Large intestine (tissue), 12 donors: ENCODE data around the gene CXCL1. TPM values are rescaled to one million over a fixed set of nuclear protein-coding genes. Genes with fewer than 3 reads are reported as not detected.

ENCODE experiments used
- DNase-seq, 2 donors: peaks; one replicate each; pipeline versions ENCODE4 v3.0.0 to v3.0.0-alpha.2; 2013
- H3K27ac ChIP-seq: one replicate; pipeline ENCODE4 v1.5.1; 2013; ENCODE audit warnings: low read length
- H3K27me3 ChIP-seq: 2 replicates; pipeline ENCODE4 v1.6.1; 2013; ENCODE audit warnings: low read length; ENCODE audit not compliant: control insufficient read depth, insufficient read depth
- H3K36me3 ChIP-seq: 2 replicates; pipeline ENCODE4 v1.6.1; 2013; ENCODE audit warnings: low read length; ENCODE audit not compliant: control insufficient read depth, insufficient read depth
- H3K4me1 ChIP-seq: one replicate; pipeline ENCODE4 v1.6.1; 2013; ENCODE audit warnings: low read length; ENCODE audit not compliant: control insufficient read depth, insufficient read depth
- H3K4me3 ChIP-seq: one replicate; pipeline ENCODE4 v1.5.1; 2013; ENCODE audit warnings: low read length
- H3K9me3 ChIP-seq: one replicate; pipeline ENCODE4 v1.6.1; 2013; ENCODE audit warnings: mild to moderate bottlenecking, low read depth, low read length, moderate library complexity; ENCODE audit not compliant: control insufficient read depth
- WGBS: methylation state at CpG from one replicate; pipeline ENCODE4 v1.1.5; 2013; ENCODE audit warnings: low lambda C conversion rate; ENCODE audit not compliant: insufficient coverage; 5-methylcytosine and 5-hydroxymethylcytosine counted together
- long read RNA-seq, 11 donors: transcript quantifications; one replicate each; lab custom pipeline, GENCODE V29; 2026
- polyA plus RNA-seq: library from polyadenylated mRNA; unstranded; fragments of 120-200 nt; gene quantifications from one replicate; pipeline ENCODE4 v1.2.1, GENCODE V29; 2013

Gene CXCL1
- 4.3 TPM for polyA plus RNA-seq
- long read RNA-seq, donor 1, partial matches to known transcripts: 0 of 3 reads
- long read RNA-seq, donor 1, other reads (novel, unspliced or antisense): 0 of 3 reads
- long read RNA-seq, donor 2, partial matches to known transcripts: 0 of 4 reads
- long read RNA-seq, donor 2, other reads (novel, unspliced or antisense): 0 of 4 reads
- long read RNA-seq, donor 3, partial matches to known transcripts: 0 of 2 reads
- long read RNA-seq, donor 3, other reads (novel, unspliced or antisense): 0 of 2 reads
- long read RNA-seq, donor 4, partial matches to known transcripts: 0 of 1 reads
- long read RNA-seq, donor 4, other reads (novel, unspliced or antisense): 0 of 1 reads
- long read RNA-seq, donor 5, partial matches to known transcripts: 0 of 3 reads
- long read RNA-seq, donor 5, other reads (novel, unspliced or antisense): 0 of 3 reads
- long read RNA-seq, donor 6, partial matches to known transcripts: 0 of 2 reads
- long read RNA-seq, donor 6, other reads (novel, unspliced or antisense): 0 of 2 reads
- long read RNA-seq, donor 7, partial matches to known transcripts: 0 of 1 reads
- long read RNA-seq, donor 7, other reads (novel, unspliced or antisense): 0 of 1 reads
- long read RNA-seq, donor 8, partial matches to known transcripts: 0 of 4 reads
- long read RNA-seq, donor 8, other reads (novel, unspliced or antisense): 0 of 4 reads
- long read RNA-seq, donor 9, partial matches to known transcripts: 0 of 2 reads
- long read RNA-seq, donor 9, other reads (novel, unspliced or antisense): 0 of 2 reads
- long read RNA-seq, donor 10, partial matches to known transcripts: 0 of 2 reads
- long read RNA-seq, donor 10, other reads (novel, unspliced or antisense): 0 of 2 reads
- long read RNA-seq, donor 11, partial matches to known transcripts: 0 of 1 reads
- long read RNA-seq, donor 11, other reads (novel, unspliced or antisense): 0 of 1 reads

DNA sequence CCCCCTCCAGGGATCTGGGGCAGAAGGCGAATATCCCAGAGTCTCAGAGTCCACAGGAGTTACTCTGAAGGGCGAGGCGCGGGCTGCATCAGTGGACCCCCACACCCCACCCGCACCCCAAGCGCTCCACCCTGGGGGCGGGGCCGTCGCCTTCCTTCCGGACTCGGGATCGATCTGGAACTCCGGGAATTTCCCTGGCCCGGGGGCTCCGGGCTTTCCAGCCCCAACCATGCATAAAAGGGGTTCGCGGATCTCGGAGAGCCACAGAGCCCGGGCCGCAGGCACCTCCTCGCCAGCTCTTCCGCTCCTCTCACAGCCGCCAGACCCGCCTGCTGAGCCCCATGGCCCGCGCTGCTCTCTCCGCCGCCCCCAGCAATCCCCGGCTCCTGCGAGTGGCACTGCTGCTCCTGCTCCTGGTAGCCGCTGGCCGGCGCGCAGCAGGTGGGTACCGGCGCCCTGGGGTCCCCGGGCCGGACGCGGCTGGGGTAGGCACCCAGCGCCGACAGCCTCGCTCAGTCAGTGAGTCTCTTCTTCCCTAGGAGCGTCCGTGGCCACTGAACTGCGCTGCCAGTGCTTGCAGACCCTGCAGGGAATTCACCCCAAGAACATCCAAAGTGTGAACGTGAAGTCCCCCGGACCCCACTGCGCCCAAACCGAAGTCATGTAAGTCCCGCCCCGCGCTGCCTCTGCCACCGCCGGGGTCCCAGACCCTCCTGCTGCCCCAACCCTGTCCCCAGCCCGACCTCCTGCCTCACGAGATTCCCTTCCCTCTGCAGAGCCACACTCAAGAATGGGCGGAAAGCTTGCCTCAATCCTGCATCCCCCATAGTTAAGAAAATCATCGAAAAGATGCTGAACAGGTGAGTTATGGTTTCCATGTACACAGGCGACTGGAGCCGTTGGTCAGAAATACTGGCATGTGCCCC, at the start of gene CXCL1:
TSS of gene CXCL1 (plus strand) at position 264 of the 926 bp plus-strand sequence. CDS start at position 342, 78 bp downstream.
- DNase-seq: peak in 1 of 2 donors; percentile 75
- H3K27ac ChIP-seq: peak within 1 kb of the TSS; percentile 71

DNA sequence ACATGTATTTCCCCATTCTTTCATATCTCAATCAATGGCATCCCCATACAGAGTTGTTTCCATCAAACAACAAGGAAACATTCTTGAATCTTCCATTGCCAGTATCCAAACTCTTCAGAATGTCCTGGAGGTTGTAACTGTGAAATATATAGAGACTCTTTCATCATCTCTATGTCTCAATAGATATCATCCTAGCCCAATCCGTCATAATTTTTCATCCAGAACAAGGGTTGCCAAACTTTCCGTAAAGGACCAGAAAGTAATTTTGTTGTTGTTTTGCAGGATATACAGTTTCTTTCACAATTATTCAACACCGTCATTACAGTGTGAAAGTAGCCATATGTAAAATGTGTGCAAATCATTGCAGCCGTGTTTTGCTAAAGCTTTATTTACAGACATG, 47.9 kb upstream of the CXCL1 start:
- Histone ChIP-seq H3K36me3 (no peaks in the 10 kb centered on the region), H3K9me3 (no peaks in the 10 kb centered on the region), H3K27me3 (no peaks in the 10 kb centered on the region), H3K27ac (no peak overlapping the region), H3K4me1 (no peaks in the 10 kb centered on the region), H3K4me3 (no peak overlapping the region)
- 80% methylated on average over 1 of the region's 4 CpGs for WGBS
- no peak for DNase-seq

More for the DNA sequence above, at the start of gene CXCL1:
- no CpG with 5 or more reads among the region's 61 CpGs for WGBS
- H3K36me3 ChIP-seq: no peaks in the 10 kb centered on the region
- H3K9me3 ChIP-seq: no peaks in the 10 kb centered on the region
- H3K4me3 ChIP-seq: peak within 1 kb of the TSS; percentile 74
- H3K4me1 ChIP-seq: no peaks in the 10 kb centered on the region
- H3K27me3 ChIP-seq: no peaks in the 10 kb centered on the region

- Histone ChIP-seq H3K4me1 (no peaks in the 10 kb centered on the region), H3K9me3 (no peaks in the 10 kb centered on the region), H3K4me3 (no peak overlapping the region), H3K36me3 (no peaks in the 10 kb centered on the region), H3K27ac (no peak overlapping the region), H3K27me3 (no peaks in the 10 kb centered on the region)
- no peak for DNase-seq
- 100% methylated on average over 1 of the region's 3 CpGs for WGBS
Observed at GRCh38 chr4:73822389-73822788, 46.8 kb upstream of the CXCL1 start.

DNA sequence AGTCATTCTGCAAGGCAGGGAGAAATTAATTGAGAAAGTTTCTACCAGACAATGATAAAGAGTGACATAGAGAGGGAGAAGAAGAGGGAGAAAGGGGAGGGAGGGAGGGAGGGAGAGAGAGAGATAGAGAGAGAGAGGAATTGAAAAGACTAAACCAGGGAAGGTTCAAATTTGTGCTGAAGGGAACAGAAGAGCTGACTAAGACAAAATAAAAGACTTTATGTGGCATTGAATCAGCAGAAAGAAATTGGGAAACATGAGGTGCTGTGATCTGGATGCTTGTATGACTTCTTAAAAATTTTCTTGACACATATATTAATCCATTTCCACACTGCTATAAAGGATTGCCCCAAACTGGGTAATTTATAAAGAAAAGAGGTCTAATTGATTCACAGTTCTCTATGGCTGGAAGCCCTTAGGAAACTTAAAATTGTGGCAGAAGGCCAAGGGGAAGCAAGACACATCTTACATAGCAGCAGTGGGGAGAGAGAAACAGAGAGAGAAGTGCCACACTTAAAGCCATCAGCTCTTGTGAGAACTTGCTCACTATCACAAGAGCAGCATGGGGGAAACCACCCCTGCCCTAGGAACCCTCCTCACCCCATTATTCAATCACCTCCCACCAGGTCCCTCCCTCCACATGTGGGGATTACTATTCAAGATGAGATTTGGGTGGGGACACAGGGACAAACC, 46.2 kb upstream of the CXCL1 start:
- DNase-seq: no peak
- no peak overlapping the region for H3K4me3 ChIP-seq
- H3K36me3 ChIP-seq: no peaks in the 10 kb centered on the region
- H3K4me1 ChIP-seq: no peaks in the 10 kb centered on the region
- no peaks in the 10 kb centered on the region for H3K9me3 ChIP-seq
- H3K27me3 ChIP-seq: no peaks in the 10 kb centered on the region
- H3K27ac ChIP-seq: no peak overlapping the region

DNA sequence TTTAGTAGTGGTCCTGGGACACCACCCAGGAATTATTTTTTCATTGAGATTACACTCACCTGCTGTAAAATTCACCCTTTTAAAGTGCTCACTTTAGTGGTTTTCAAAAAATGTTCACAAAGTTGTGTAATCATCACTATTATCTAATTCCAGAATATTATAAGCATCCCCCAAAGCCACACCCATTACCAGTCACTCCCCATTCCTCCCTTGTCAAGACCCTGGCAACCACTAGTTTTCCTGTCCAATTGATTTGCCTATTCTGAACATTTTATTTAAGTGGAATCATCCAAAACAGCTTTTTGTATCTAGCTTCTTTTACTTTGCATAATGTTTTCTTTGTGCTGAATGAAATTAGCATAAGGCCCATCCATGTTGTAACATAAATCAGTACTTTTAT, 45.4 kb upstream of the CXCL1 start:
- no peaks in the 10 kb centered on the region for H3K36me3 ChIP-seq
- H3K4me3 ChIP-seq: no peak overlapping the region
- no peak overlapping the region for H3K27ac ChIP-seq
- H3K27me3 ChIP-seq: no peaks in the 10 kb centered on the region
- no peaks in the 10 kb centered on the region for H3K4me1 ChIP-seq
- H3K9me3 ChIP-seq: no peaks in the 10 kb centered on the region
- DNase-seq: no peak

DNA sequence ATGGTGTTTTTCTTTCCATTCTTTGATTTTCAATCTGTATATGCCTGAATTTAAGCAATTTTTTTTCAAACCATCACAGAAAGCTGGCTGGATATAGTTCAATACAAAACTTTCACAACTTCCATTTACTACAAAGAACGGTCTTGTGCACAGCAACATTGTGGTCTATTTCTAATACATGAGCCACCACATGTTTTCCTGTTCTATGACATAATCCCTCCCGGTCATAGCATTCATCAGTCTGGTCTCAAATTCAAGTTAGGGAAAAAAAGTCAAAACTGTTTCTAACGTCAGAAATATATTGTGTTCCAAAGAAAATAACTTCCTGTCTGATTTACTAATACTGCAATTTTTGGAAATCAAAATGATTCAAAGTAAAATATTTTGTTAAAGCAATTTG, 40.2 kb upstream of the CXCL1 start:
- no peaks in the 10 kb centered on the region for H3K9me3 ChIP-seq
- peaks cover 2% of the 10 kb centered on the region for H3K27me3 ChIP-seq
- DNase-seq: no peak
- WGBS: no CpG with 5 or more reads among the region's 3 CpGs
- no peaks in the 10 kb centered on the region for H3K4me1 ChIP-seq
- H3K27ac ChIP-seq: no peak overlapping the region
- no peak overlapping the region for H3K4me3 ChIP-seq
- H3K36me3 ChIP-seq: no peaks in the 10 kb centered on the region

GRCh38 chr4:73831569-73831968, 37.6 kb upstream of the CXCL1 start:
- Histone ChIP-seq H3K36me3 (no peaks in the 10 kb centered on the region), H3K4me1 (no peaks in the 10 kb centered on the region), H3K9me3 (no peaks in the 10 kb centered on the region), H3K27me3 (peaks cover 7% of the 10 kb centered on the region), H3K4me3 (no peak overlapping the region), H3K27ac (no peak overlapping the region)
- no peak for DNase-seq
- no CpG with 5 or more reads among the region's 2 CpGs for WGBS

- Histone ChIP-seq H3K4me1 (peaks cover 5% of the 10 kb centered on the region), H3K4me3 (no peak overlapping the region), H3K9me3 (no peaks in the 10 kb centered on the region), H3K27me3 (peaks cover 16% of the 10 kb centered on the region), H3K27ac (no peak overlapping the region), H3K36me3 (no peaks in the 10 kb centered on the region)
- WGBS: no CpG with 5 or more reads among the region's 1 CpG
- DNase-seq: no peak
Observed at GRCh38 chr4:73832651-73833237, 36.4 kb upstream of the CXCL1 start.

- H3K36me3 ChIP-seq: no peaks in the 10 kb centered on the region
- H3K9me3 ChIP-seq: no peaks in the 10 kb centered on the region
- H3K4me3 ChIP-seq: peak within 1 kb of the TSS; percentile 10
- H3K27ac ChIP-seq: no peak within 1 kb of the TSS
- no CpG with 5 or more reads among the region's 41 CpGs for WGBS
- H3K4me1 ChIP-seq: peaks cover 5% of the 10 kb centered on the region
- peak in 1 of 2 donors; percentile 25 for DNase-seq
- peaks cover 24% of the 10 kb centered on the region for H3K27me3 ChIP-seq
Observed at GRCh38 chr4:73836373-73837279, 32.6 kb upstream of the CXCL1 start, which contains the start of gene CXCL6. Gene CXCL6 (plus strand): TSS chr4:73836678. CDS start chr4:73836751, 73 bp downstream.
